Activated CD8-positive, alpha-beta memory T cell treated with anti-CD3 and anti-CD28 coated beads, Interleukin-2, amount 10 ng/mL, durations not matched to agents 7 days and 5 days (primary cell): ENCODE measurements around the gene CNTN5. TPM values are rescaled to one million over a fixed set of nuclear protein-coding genes. Genes with fewer than 3 reads are reported as not detected.
"Not testable (repeated sequence)": the region's sequence is repeated elsewhere in the genome, so short reads cannot be mapped to it uniquely, and the experiment has no call there.

Experiments used
- ATAC-seq: fragments of 150-1000 bp; cut with Tn5 transposase; one replicate; pipeline ENCODE4 v1.10.0; 2021; ENCODE audit warnings: moderate library complexity
- CTCF ChIA-PET: fragments of 350-600 bp; sonication (Branson Sonifier 250); formaldehyde crosslinking; loops from one replicate; lab custom pipeline; 2021; ENCODE audit warnings: antibody characterized with exemption; lab: Charles Lee
- DNase-seq: peaks from one replicate; pipeline ENCODE4 v3.0.0-alpha.2; 2020
- H3K27ac Mint-ChIP-seq: one replicate; pipeline ENCODE4 v1.8.0; 2021; ENCODE audit warnings: mild to moderate bottlenecking, mixed read lengths
- H3K27me3 Mint-ChIP-seq: one replicate; pipeline ENCODE4 v1.8.0; 2021; ENCODE audit warnings: mixed read lengths
- H3K36me3 Mint-ChIP-seq: one replicate; pipeline ENCODE4 v1.8.0; 2021; ENCODE audit warnings: mild to moderate bottlenecking, mixed read lengths
- H3K4me1 Mint-ChIP-seq: one replicate; pipeline ENCODE4 v1.8.0; 2021; ENCODE audit warnings: mixed read lengths
- H3K4me3 Mint-ChIP-seq: one replicate; pipeline ENCODE4 v1.8.0; 2021; ENCODE audit warnings: mild to moderate bottlenecking, moderate library complexity, mixed read lengths
- H3K9me3 Mint-ChIP-seq: one replicate; pipeline ENCODE4 v1.8.0; 2022; ENCODE audit warnings: low read depth, mixed read lengths
- total RNA-seq, 2 experiments: library from RNA; stranded (reverse); gene quantifications; one replicate each; pipeline ENCODE4 v1.2.3, GENCODE V29; 2021

CNTN5 gene
- total RNA-seq, 2 experiments from 2014 or later = not detected

GRCh38 chr11:99098751-99099150 is 78.0 kb downstream of the CNTN5 start:
- Mint-ChIP-seq H3K4me3 (no peak overlapping the region), H3K4me1 (no peaks in the 10 kb centered on the region), H3K9me3 (peaks cover 4% of the 10 kb centered on the region), H3K27me3 (no peaks in the 10 kb centered on the region), H3K36me3 (no peaks in the 10 kb centered on the region), H3K27ac (no peak overlapping the region)
- CTCF ChIA-PET = no interaction called here
- ATAC-seq (no peak), DNase-seq (no peak)

- no peak for ATAC-seq
- Mint-ChIP-seq H3K36me3 (no peaks in the 10 kb centered on the region), H3K9me3 (peaks cover 17% of the 10 kb centered on the region), H3K27me3 (no peaks in the 10 kb centered on the region), H3K4me1 (no peaks in the 10 kb centered on the region), H3K4me3 (no peak overlapping the region), H3K27ac (no peak overlapping the region)
- no peak for DNase-seq
- CTCF ChIA-PET = no interaction called here
Measured at GRCh38 chr11:99117603-99118002, 96.9 kb downstream of the CNTN5 start.

- ATAC-seq, H3K27me3 Mint-ChIP-seq, H3K4me3 Mint-ChIP-seq, H3K36me3 Mint-ChIP-seq, H3K4me1 Mint-ChIP-seq, CTCF ChIA-PET, H3K27ac Mint-ChIP-seq, DNase-seq: not testable (repeated sequence)
- peaks cover 21% of the 10 kb centered on the region for H3K9me3 Mint-ChIP-seq
Measured at GRCh38 chr11:99133862-99134261, 113.1 kb downstream of the CNTN5 start.

- no peak overlapping the region for H3K27ac Mint-ChIP-seq
- no peaks in the 10 kb centered on the region for H3K36me3 Mint-ChIP-seq
- H3K27me3 Mint-ChIP-seq = no peaks in the 10 kb centered on the region
- peaks cover 15% of the 10 kb centered on the region for H3K9me3 Mint-ChIP-seq
- DNase-seq (no peak), ATAC-seq (no peak)
- CTCF ChIA-PET = no interaction called here
- no peak overlapping the region for H3K4me3 Mint-ChIP-seq
- no peaks in the 10 kb centered on the region for H3K4me1 Mint-ChIP-seq
Measured at GRCh38 chr11:99135508-99135907, 114.8 kb downstream of the CNTN5 start.

- peaks cover 10% of the 10 kb centered on the region for H3K9me3 Mint-ChIP-seq
- CTCF ChIA-PET = no interaction called here
Measured at GRCh38 chr11:99142237-99142636, 121.5 kb downstream of the CNTN5 start.

GRCh38 chr11:99148352-99148751 is 127.6 kb downstream of the CNTN5 start:
- no peak overlapping the region for H3K27ac Mint-ChIP-seq
- no peaks in the 10 kb centered on the region for H3K27me3 Mint-ChIP-seq
- no peaks in the 10 kb centered on the region for H3K4me1 Mint-ChIP-seq
- CTCF ChIA-PET = no interaction called here
- H3K36me3 Mint-ChIP-seq = no peaks in the 10 kb centered on the region
- DNase-seq (no peak), ATAC-seq (no peak)
- no peak overlapping the region for H3K4me3 Mint-ChIP-seq
- peaks cover 2% of the 10 kb centered on the region for H3K9me3 Mint-ChIP-seq

More at GRCh38 chr11:99142237-99142636, 121.5 kb downstream of the CNTN5 start:
- no peaks in the 10 kb centered on the region for H3K27me3 Mint-ChIP-seq
- H3K4me3 Mint-ChIP-seq = no peak overlapping the region
- ATAC-seq (no peak), DNase-seq (no peak)
- H3K36me3 Mint-ChIP-seq = no peaks in the 10 kb centered on the region
- no peak overlapping the region for H3K27ac Mint-ChIP-seq
- H3K4me1 Mint-ChIP-seq = no peaks in the 10 kb centered on the region

GRCh38 chr11:99154277-99154676 is 133.5 kb downstream of the CNTN5 start:
- no peak overlapping the region for H3K27ac Mint-ChIP-seq
- CTCF ChIA-PET = no interaction called here
- H3K27me3 Mint-ChIP-seq = no peaks in the 10 kb centered on the region
- no peaks in the 10 kb centered on the region for H3K4me1 Mint-ChIP-seq
- DNase-seq (no peak), ATAC-seq (no peak)
- no peaks in the 10 kb centered on the region for H3K36me3 Mint-ChIP-seq
- H3K9me3 Mint-ChIP-seq = peaks cover 7% of the 10 kb centered on the region
- H3K4me3 Mint-ChIP-seq = no peak overlapping the region

- Mint-ChIP-seq H3K27me3 (no peaks in the 10 kb centered on the region), H3K4me3 (no peak overlapping the region), H3K9me3 (peaks cover 6% of the 10 kb centered on the region), H3K27ac (no peak overlapping the region), H3K4me1 (no peaks in the 10 kb centered on the region), H3K36me3 (no peaks in the 10 kb centered on the region)
- no peak for DNase-seq
- ATAC-seq = no peak
- CTCF ChIA-PET = no interaction called here
Measured at GRCh38 chr11:99160447-99160846, 139.7 kb downstream of the CNTN5 start.

GRCh38 chr11:99162819-99163218 is 142.1 kb downstream of the CNTN5 start:
- no peaks in the 10 kb centered on the region for H3K4me1 Mint-ChIP-seq
- no peak overlapping the region for H3K4me3 Mint-ChIP-seq
- H3K36me3 Mint-ChIP-seq = no peaks in the 10 kb centered on the region
- CTCF ChIA-PET = no interaction called here
- peaks cover 6% of the 10 kb centered on the region for H3K9me3 Mint-ChIP-seq
- DNase-seq (no peak), ATAC-seq (no peak)
- no peaks in the 10 kb centered on the region for H3K27me3 Mint-ChIP-seq
- no peak overlapping the region for H3K27ac Mint-ChIP-seq

GRCh38 chr11:99170591-99170990 is 149.8 kb downstream of the CNTN5 start:
- H3K4me1 Mint-ChIP-seq = no peaks in the 10 kb centered on the region
- peaks cover 11% of the 10 kb centered on the region for H3K9me3 Mint-ChIP-seq
- ATAC-seq (no peak), DNase-seq (no peak)
- no peaks in the 10 kb centered on the region for H3K36me3 Mint-ChIP-seq
- no peaks in the 10 kb centered on the region for H3K27me3 Mint-ChIP-seq
- no peak overlapping the region for H3K27ac Mint-ChIP-seq
- no peak overlapping the region for H3K4me3 Mint-ChIP-seq
- CTCF ChIA-PET = no interaction called here

GRCh38 chr11:99171330-99171729 is 150.6 kb downstream of the CNTN5 start:
- no peak for DNase-seq
- Mint-ChIP-seq H3K4me1 (no peaks in the 10 kb centered on the region), H3K4me3 (no peak overlapping the region), H3K27ac (no peak overlapping the region), H3K36me3 (no peaks in the 10 kb centered on the region), H3K9me3 (peaks cover 13% of the 10 kb centered on the region), H3K27me3 (no peaks in the 10 kb centered on the region)
- ATAC-seq = no peak
- CTCF ChIA-PET = no interaction called here

GRCh38 chr11:99176430-99176829 is 155.7 kb downstream of the CNTN5 start:
- H3K36me3 Mint-ChIP-seq = no peaks in the 10 kb centered on the region
- H3K27ac Mint-ChIP-seq = no peak overlapping the region
- H3K9me3 Mint-ChIP-seq = peaks cover 16% of the 10 kb centered on the region
- no peaks in the 10 kb centered on the region for H3K4me1 Mint-ChIP-seq
- CTCF ChIA-PET = no interaction called here
- DNase-seq (no peak), ATAC-seq (no peak)
- no peaks in the 10 kb centered on the region for H3K27me3 Mint-ChIP-seq
- H3K4me3 Mint-ChIP-seq = no peak overlapping the region

GRCh38 chr11:99177446-99177845 is 156.7 kb downstream of the CNTN5 start:
- H3K36me3 Mint-ChIP-seq = no peaks in the 10 kb centered on the region
- no peak overlapping the region for H3K27ac Mint-ChIP-seq
- ATAC-seq = no peak
- H3K27me3 Mint-ChIP-seq = no peaks in the 10 kb centered on the region
- no peak overlapping the region for H3K4me3 Mint-ChIP-seq
- CTCF ChIA-PET = no interaction called here
- H3K4me1 Mint-ChIP-seq = no peaks in the 10 kb centered on the region
- no peak for DNase-seq
- H3K9me3 Mint-ChIP-seq = peaks cover 20% of the 10 kb centered on the region

GRCh38 chr11:99184146-99184545 is 163.4 kb downstream of the CNTN5 start:
- Mint-ChIP-seq H3K36me3 (no peaks in the 10 kb centered on the region), H3K9me3 (peaks cover 11% of the 10 kb centered on the region), H3K4me1 (no peaks in the 10 kb centered on the region), H3K4me3 (no peak overlapping the region), H3K27ac (no peak overlapping the region), H3K27me3 (no peaks in the 10 kb centered on the region)
- CTCF ChIA-PET = no interaction called here
- ATAC-seq (no peak), DNase-seq (no peak)

- ATAC-seq (no peak), DNase-seq (no peak)
- Mint-ChIP-seq H3K9me3 (peaks cover 3% of the 10 kb centered on the region), H3K4me1 (no peaks in the 10 kb centered on the region), H3K27ac (no peak overlapping the region), H3K4me3 (no peak overlapping the region), H3K27me3 (no peaks in the 10 kb centered on the region), H3K36me3 (no peaks in the 10 kb centered on the region)
- CTCF ChIA-PET = no interaction called here
Measured at GRCh38 chr11:99188221-99188620, 167.5 kb downstream of the CNTN5 start.
